HepG2 (cell line): ENCODE measurements around the gene DRC7. TPM values are rescaled to one million over a fixed set of nuclear protein-coding genes. Genes with fewer than 3 reads are reported as not detected.

Source experiments
- CSRNP1 ChIP-seq: sonication (generic); formaldehyde crosslinking; IDR thresholded peaks from 2 replicates; pipeline ENCODE4 v1.8.1; 2023; ENCODE audit warnings: mild to moderate bottlenecking, missing genetic modification reagents
- E2F5 ChIP-seq: sonication (generic); formaldehyde crosslinking; conservative IDR thresholded peaks from 2 replicates; pipeline ENCODE4 v1.4.0; 2020; ENCODE audit warnings: missing genetic modification reagents
- HES4 ChIP-seq: sonication (generic); formaldehyde crosslinking; IDR thresholded peaks from 2 replicates; pipeline ENCODE4 v1.9.0; 2021; ENCODE audit warnings: mild to moderate bottlenecking, missing genetic modification reagents, borderline replicate concordance
- HIVEP1 ChIP-seq: sonication (generic); formaldehyde crosslinking; IDR thresholded peaks from 2 replicates; pipeline ENCODE4 v1.4.0; 2020; ENCODE audit warnings: mild to moderate bottlenecking, missing genetic modification reagents
- HNF4A ChIP-seq: sonication (generic); formaldehyde crosslinking; IDR thresholded peaks from 2 replicates; pipeline ENCODE4 v1.4.0; 2020; ENCODE audit warnings: missing genetic modification reagents
- PATZ1 ChIP-seq: sonication (generic); formaldehyde crosslinking; IDR thresholded peaks from 2 replicates; pipeline ENCODE4 v1.4.0; 2020; ENCODE audit warnings: missing genetic modification reagents
- RAD21 ChIP-seq: fragments of 450-650 bp; formaldehyde crosslinking; IDR thresholded peaks from 2 replicates; pipeline ENCODE4 v1.5.0; 2020; ENCODE audit warnings: mild to moderate bottlenecking
- STAG1 ChIP-seq: sonication (generic); formaldehyde crosslinking; IDR thresholded peaks from 2 replicates; pipeline ENCODE4 v1.4.0; 2020; ENCODE audit warnings: missing genetic modification reagents
- TCF7L2 ChIP-seq: IDR thresholded peaks from 2 replicates; pipeline ENCODE4 v1.6.1; 2011; ENCODE audit warnings: mild to moderate bottlenecking, low read depth, low read length, moderate library complexity
- TFDP1 ChIP-seq: IDR thresholded peaks from 2 replicates; pipeline ENCODE4 v1.6.1; 2016; ENCODE audit warnings: missing compliant biosample characterization, missing genetic modification reagents, borderline replicate concordance
- TFDP2 ChIP-seq: sonication (generic); formaldehyde crosslinking; IDR thresholded peaks from 2 replicates; pipeline ENCODE4 v1.4.0; 2020; ENCODE audit warnings: missing genetic modification reagents
- ZNF225 ChIP-seq: sonication (generic); formaldehyde crosslinking; IDR thresholded peaks from 2 replicates; pipeline ENCODE4 v1.4.0; 2020; ENCODE audit warnings: mild to moderate bottlenecking, missing genetic modification reagents
- polyA plus RNA-seq, 8 experiments: library from polyadenylated mRNA; depleted of rRNA in 3 of 8; stranded (reverse) in 7 of 8; unstranded in 1 of 8; fragments of >200 nt; fragmentation: Illumina TruSeq in 4 of 8; extraction: Trizol in 4 of 8; gene quantifications; 2 replicates each; pipeline versions ENCODE4 v1.2.1 to v1.2.3, GENCODE V29; 2011 to 2016; ENCODE audit warnings: low read depth in 4 of 8, missing spikeins in 1 of 8, mixed read lengths in 1 of 8; ENCODE audit not compliant: insufficient read depth in 1 of 8
- total RNA-seq, 5 experiments: library from RNA; depleted of rRNA; stranded (reverse); fragments of >200 nt; fragmentation: Illumina TruSeq; extraction: Trizol; gene quantifications; 2 replicates each; pipeline ENCODE4 v1.2.3, GENCODE V29; 2016; ENCODE audit warnings: low read depth in 1 of 5

Gene DRC7
- total and polyA plus RNA-seq, 2 of the 13 experiments (the other 11 are each of a cell fraction or from before 2014, with no cell fraction given), result 2.7 to 3.4 TPM

GRCh38 chr16:57775661-57776469 is 81.3 kb downstream of the DRC7 start (continued):
- no peak; the same call in 1 of the 2 replicates for TF ChIP-seq TFDP1
- no peak for TF ChIP-seq ZNF225 (CRISPR knock-in tag)
- TF ChIP-seq TCF7L2, result no peak
- TF ChIP-seq STAG1, result peak; percentile 88
- TF ChIP-seq RAD21 (CRISPR knock-in tag), result peak; percentile 87
- peak; percentile 9; the same call in 1 of the 2 replicates for TF ChIP-seq PATZ1 (CRISPR knock-in tag)
- no peak for TF ChIP-seq HNF4A
- no peak for TF ChIP-seq TFDP2
- TF ChIP-seq CSRNP1, result no peak
- TF ChIP-seq E2F5 (CRISPR knock-in tag), result no peak
- no peak for TF ChIP-seq HIVEP1 (CRISPR knock-in tag)
- TF ChIP-seq HES4, result no peak
